ENCODE results near the gene HBG2. TPM values are rescaled to one million over a fixed set of nuclear protein-coding genes. Genes with fewer than 3 reads are reported as not detected.

HBG2 gene
- total RNA-seq, 1 experiment from 2014 or later = not detected

DNA sequence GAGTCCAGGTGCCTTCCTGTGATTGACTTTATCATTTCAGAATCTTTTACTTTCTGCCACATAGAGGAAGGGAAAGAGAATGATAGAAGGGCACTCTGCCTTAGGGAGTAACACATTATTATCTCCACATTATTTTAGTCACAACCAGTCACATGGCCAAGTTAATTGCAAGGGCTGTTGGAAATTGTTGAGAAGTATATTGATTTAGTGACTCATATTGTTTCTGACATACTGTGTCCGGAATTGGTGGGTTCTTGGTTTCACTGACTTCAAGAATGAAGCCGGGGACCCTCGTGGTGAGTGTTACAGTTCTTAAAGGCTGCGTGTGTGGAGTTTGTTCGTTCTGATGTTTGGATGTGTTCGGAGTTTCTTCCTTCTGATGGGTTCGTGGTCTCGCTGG, 38.4 kb upstream of the HBG2 start:
- no peak overlapping the region for H3K4me2 ChIP-seq (ENCODE audit: low read depth, low read length, poor library complexity, severe bottlenecking)
- no peaks in the 10 kb centered on the region for H3K9me2 ChIP-seq (replicated peaks; ENCODE audit: insufficient read depth, low read length)
- DNase-seq = no peak
- no peaks in the 10 kb centered on the region for H3K27me3 ChIP-seq (ENCODE audit: low read length)
- no peak overlapping the region for H3K9ac ChIP-seq (ENCODE audit: low read length)
- H3K4me1 ChIP-seq (ENCODE audit: low read length) = no peaks in the 10 kb centered on the region
- no peaks in the 10 kb centered on the region for H4K20me1 ChIP-seq (ENCODE audit: insufficient read depth, low read depth, low read length)
- H3K9me3 ChIP-seq (ENCODE audit: low read length) = no peaks in the 10 kb centered on the region
- no peaks in the 10 kb centered on the region for H3K36me3 ChIP-seq (ENCODE audit: insufficient read depth, low read length)
- H3K79me2 ChIP-seq (ENCODE audit: low read length) = no peaks in the 10 kb centered on the region
- no peak overlapping the region for H2AFZ ChIP-seq (ENCODE audit: low read length)
- H3K27ac ChIP-seq (ENCODE audit: low read length) = no peak overlapping the region
- H3K4me3 ChIP-seq (ENCODE audit: low read length) = no peak overlapping the region

DNA sequence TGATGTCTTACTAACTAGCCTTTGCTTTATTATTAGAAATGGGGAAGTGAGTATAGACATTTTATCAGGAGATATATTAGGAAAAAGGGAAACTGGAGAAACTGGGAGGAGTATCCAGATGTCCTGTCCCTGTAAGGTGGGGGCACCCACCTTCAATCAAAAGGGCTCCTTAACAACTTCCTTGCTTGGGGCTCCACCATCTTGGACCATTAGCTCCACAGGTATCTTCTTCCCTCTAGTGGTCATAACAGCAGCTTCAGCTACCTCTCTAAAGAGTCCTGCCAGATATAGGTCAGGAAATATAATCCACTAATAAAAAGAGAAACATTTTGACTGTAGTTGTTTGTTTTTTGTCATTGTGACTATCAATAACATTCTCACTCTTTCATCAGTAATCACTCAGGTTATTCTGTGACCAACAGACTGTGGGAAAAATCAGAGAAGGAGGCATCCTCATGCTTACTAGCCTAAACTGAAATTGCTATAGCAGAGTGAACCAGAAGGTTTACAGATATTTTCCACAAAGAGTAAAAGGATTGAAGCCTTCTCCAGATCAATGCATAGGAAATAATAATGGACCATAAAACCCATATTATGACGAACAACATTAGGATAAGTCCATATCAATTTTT, 36.7 kb upstream of the HBG2 start:
- Histone ChIP-seq H3K9me2 (replicated peaks; ENCODE audit: insufficient read depth, low read length) (no peaks in the 10 kb centered on the region), H4K20me1 (ENCODE audit: insufficient read depth, low read depth, low read length) (no peaks in the 10 kb centered on the region), H3K36me3 (ENCODE audit: insufficient read depth, low read length) (no peaks in the 10 kb centered on the region), H3K4me2 (ENCODE audit: low read depth, low read length, poor library complexity, severe bottlenecking) (no peak overlapping the region), H3K4me1 (ENCODE audit: low read length) (no peaks in the 10 kb centered on the region), H3K9me3 (ENCODE audit: low read length) (no peaks in the 10 kb centered on the region), H3K9ac (ENCODE audit: low read length) (no peak overlapping the region), H3K79me2 (ENCODE audit: low read length) (no peaks in the 10 kb centered on the region), H3K27me3 (ENCODE audit: low read length) (no peaks in the 10 kb centered on the region), H3K27ac (ENCODE audit: low read length) (no peak overlapping the region), H2AFZ (ENCODE audit: low read length) (no peak overlapping the region), H3K4me3 (ENCODE audit: low read length) (no peak overlapping the region)
- peak; percentile 77 for DNase-seq

DNA sequence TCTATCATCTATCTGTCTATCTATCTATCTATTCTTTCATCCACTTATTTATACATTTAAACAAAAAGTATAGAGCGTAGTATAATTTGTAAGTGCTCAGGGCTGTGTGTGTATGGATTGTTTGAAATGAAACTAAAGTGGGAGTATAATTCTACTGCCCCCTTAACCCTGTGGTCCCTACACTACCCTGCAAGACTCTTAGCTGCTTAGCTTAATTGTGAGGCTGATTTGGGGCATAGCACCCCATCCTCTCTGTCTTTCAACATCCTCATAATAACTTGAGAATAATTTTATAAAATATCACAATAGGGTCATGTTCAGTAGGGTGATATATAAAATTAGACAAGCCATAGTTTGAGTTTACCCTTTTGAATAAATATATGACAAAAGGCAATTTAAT, 35.5 kb upstream of the HBG2 start:
- no peaks in the 10 kb centered on the region for H3K36me3 ChIP-seq (ENCODE audit: insufficient read depth, low read length)
- H3K4me1 ChIP-seq (ENCODE audit: low read length) = no peaks in the 10 kb centered on the region
- H4K20me1 ChIP-seq (ENCODE audit: insufficient read depth, low read depth, low read length) = no peaks in the 10 kb centered on the region
- no peaks in the 10 kb centered on the region for H3K27me3 ChIP-seq (ENCODE audit: low read length)
- no peak overlapping the region for H3K4me3 ChIP-seq (ENCODE audit: low read length)
- no peaks in the 10 kb centered on the region for H3K9me2 ChIP-seq (replicated peaks; ENCODE audit: insufficient read depth, low read length)
- no peak overlapping the region for H3K4me2 ChIP-seq (ENCODE audit: low read depth, low read length, poor library complexity, severe bottlenecking)
- H3K27ac ChIP-seq (ENCODE audit: low read length) = no peak overlapping the region
- H2AFZ ChIP-seq (ENCODE audit: low read length) = no peak overlapping the region
- no peak overlapping the region for H3K9ac ChIP-seq (ENCODE audit: low read length)
- H3K79me2 ChIP-seq (ENCODE audit: low read length) = no peaks in the 10 kb centered on the region
- H3K9me3 ChIP-seq (ENCODE audit: low read length) = no peaks in the 10 kb centered on the region
- DNase-seq = no peak

DNA sequence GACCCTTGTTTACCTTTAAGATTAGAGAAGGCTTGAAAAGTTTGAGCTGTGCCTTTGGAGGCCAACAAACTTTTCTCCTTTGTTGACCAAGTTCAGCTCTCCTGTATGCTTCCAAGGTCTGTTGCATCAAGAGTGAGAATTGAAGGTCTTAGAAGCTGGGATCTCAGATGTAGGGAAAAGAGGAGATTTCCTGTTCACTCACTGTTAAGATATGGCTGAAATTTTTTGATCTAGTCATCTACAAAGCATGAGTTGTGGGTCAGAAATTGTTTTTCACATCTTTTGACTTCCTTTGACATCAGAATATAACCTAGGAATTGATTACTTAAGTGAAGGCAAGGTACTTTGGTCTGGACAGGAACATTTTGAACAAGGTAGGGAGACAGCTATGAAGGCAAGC, 35.1 kb upstream of the HBG2 start:
- no peaks in the 10 kb centered on the region for H4K20me1 ChIP-seq (ENCODE audit: insufficient read depth, low read depth, low read length)
- no peaks in the 10 kb centered on the region for H3K36me3 ChIP-seq (ENCODE audit: insufficient read depth, low read length)
- no peak overlapping the region for H3K4me2 ChIP-seq (ENCODE audit: low read depth, low read length, poor library complexity, severe bottlenecking)
- H3K4me3 ChIP-seq (ENCODE audit: low read length) = no peak overlapping the region
- no peaks in the 10 kb centered on the region for H3K79me2 ChIP-seq (ENCODE audit: low read length)
- H3K9me3 ChIP-seq (ENCODE audit: low read length) = no peaks in the 10 kb centered on the region
- no peaks in the 10 kb centered on the region for H3K9me2 ChIP-seq (replicated peaks; ENCODE audit: insufficient read depth, low read length)
- H2AFZ ChIP-seq (ENCODE audit: low read length) = no peak overlapping the region
- H3K27ac ChIP-seq (ENCODE audit: low read length) = no peak overlapping the region
- H3K4me1 ChIP-seq (ENCODE audit: low read length) = no peaks in the 10 kb centered on the region
- no peak overlapping the region for H3K9ac ChIP-seq (ENCODE audit: low read length)
- DNase-seq = no peak
- no peaks in the 10 kb centered on the region for H3K27me3 ChIP-seq (ENCODE audit: low read length)

DNA sequence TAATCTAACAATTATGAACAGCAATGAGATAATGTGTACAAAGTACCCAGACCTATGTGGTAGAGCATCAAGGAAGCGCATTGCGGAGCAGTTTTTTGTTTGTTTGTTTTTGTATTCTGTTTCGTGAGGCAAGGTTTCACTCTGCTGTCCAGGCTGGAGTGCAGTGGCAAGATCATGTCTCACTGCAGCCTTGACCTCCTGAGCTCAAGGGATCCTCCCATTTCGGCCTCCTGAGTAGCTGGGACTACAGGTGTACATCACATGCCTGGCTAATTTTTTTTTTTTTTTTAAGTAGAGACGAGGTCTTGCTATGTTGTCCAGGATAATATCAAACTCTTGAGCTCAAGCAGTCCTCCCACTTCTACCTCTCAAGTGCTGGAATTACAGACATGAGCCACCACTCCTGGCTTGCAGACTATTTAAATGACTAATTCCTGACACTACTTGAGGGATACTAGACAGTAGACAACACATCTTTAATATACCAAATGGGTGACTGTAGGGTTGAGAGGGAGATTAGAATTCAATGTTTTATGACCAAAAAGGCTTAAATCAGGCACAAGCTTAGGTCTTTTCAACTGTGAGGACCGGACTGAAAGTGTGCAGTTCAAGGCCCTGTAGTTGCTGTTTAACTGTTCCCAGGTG, 34.4 kb upstream of the HBG2 start:
- H2AFZ ChIP-seq (ENCODE audit: low read length) = no peak overlapping the region
- no peak overlapping the region for H3K27ac ChIP-seq (ENCODE audit: low read length)

DNA sequence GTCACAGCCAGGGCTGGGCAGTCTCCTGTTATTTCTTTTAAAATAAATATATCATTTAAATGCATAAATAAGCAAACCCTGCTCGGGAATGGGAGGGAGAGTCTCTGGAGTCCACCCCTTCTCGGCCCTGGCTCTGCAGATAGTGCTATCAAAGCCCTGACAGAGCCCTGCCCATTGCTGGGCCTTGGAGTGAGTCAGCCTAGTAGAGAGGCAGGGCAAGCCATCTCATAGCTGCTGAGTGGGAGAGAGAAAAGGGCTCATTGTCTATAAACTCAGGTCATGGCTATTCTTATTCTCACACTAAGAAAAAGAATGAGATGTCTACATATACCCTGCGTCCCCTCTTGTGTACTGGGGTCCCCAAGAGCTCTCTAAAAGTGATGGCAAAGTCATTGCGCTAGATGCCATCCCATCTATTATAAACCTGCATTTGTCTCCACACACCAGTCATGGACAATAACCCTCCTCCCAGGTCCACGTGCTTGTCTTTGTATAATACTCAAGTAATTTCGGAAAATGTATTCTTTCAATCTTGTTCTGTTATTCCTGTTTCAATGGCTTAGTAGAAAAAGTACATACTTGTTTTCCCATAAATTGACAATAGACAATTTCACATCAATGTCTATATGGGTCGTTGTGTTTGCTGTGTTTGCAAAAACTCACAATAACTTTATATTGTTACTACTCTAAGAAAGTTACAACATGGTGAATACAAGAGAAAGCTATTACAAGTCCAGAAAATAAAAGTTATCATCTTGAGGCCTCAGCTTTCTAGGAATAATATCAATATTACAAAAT, 33.7 kb upstream of the HBG2 start:
- H3K9ac ChIP-seq (ENCODE audit: low read length) = no peak overlapping the region
- no peaks in the 10 kb centered on the region for H3K79me2 ChIP-seq (ENCODE audit: low read length)

More for the DNA sequence above, 34.4 kb upstream of the HBG2 start:
- Histone ChIP-seq H3K9me2 (replicated peaks; ENCODE audit: insufficient read depth, low read length) (no peaks in the 10 kb centered on the region), H3K4me3 (ENCODE audit: low read length) (no peak overlapping the region), H3K79me2 (ENCODE audit: low read length) (no peaks in the 10 kb centered on the region), H3K4me2 (ENCODE audit: low read depth, low read length, poor library complexity, severe bottlenecking) (no peak overlapping the region), H3K9ac (ENCODE audit: low read length) (no peak overlapping the region), H4K20me1 (ENCODE audit: insufficient read depth, low read depth, low read length) (no peaks in the 10 kb centered on the region), H3K36me3 (ENCODE audit: insufficient read depth, low read length) (no peaks in the 10 kb centered on the region), H3K4me1 (ENCODE audit: low read length) (no peaks in the 10 kb centered on the region), H3K9me3 (ENCODE audit: low read length) (no peaks in the 10 kb centered on the region), H3K27me3 (ENCODE audit: low read length) (no peaks in the 10 kb centered on the region)
- no peak for DNase-seq

DNA sequence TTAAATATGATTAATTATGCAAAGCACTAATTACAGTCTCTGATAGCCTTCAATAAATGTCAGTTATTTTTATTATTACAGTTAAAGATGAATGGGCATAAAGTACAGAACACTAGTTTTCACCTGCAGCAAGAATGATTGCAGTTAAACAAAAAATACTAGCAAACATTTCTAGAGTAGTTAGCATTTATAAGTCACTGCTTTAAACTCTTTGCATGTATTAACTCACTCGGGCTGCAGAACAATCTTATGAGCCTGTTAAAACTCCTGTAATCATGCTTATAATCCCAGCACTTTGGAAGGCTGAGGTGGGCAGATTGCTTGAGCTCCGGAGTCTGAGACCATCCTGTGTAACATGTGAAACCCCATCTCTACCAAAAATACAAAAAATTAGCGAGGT, 32.3 kb upstream of the HBG2 start:
- Histone ChIP-seq H2AFZ (ENCODE audit: low read length) (no peak overlapping the region), H3K4me3 (ENCODE audit: low read length) (no peak overlapping the region), H3K36me3 (ENCODE audit: insufficient read depth, low read length) (no peaks in the 10 kb centered on the region), H3K79me2 (ENCODE audit: low read length) (no peaks in the 10 kb centered on the region), H4K20me1 (ENCODE audit: insufficient read depth, low read depth, low read length) (no peaks in the 10 kb centered on the region), H3K9ac (ENCODE audit: low read length) (no peak overlapping the region), H3K9me3 (ENCODE audit: low read length) (no peaks in the 10 kb centered on the region), H3K4me2 (ENCODE audit: low read depth, low read length, poor library complexity, severe bottlenecking) (no peak overlapping the region), H3K27ac (ENCODE audit: low read length) (no peak overlapping the region), H3K27me3 (ENCODE audit: low read length) (no peaks in the 10 kb centered on the region), H3K9me2 (replicated peaks; ENCODE audit: insufficient read depth, low read length) (no peaks in the 10 kb centered on the region), H3K4me1 (ENCODE audit: low read length) (no peaks in the 10 kb centered on the region)
- no peak for DNase-seq

More for the DNA sequence above, 33.7 kb upstream of the HBG2 start:
- Histone ChIP-seq H3K4me2 (ENCODE audit: low read depth, low read length, poor library complexity, severe bottlenecking) (no peak overlapping the region), H3K9me3 (ENCODE audit: low read length) (no peaks in the 10 kb centered on the region), H3K4me3 (ENCODE audit: low read length) (no peak overlapping the region), H3K27me3 (ENCODE audit: low read length) (no peaks in the 10 kb centered on the region), H3K9me2 (replicated peaks; ENCODE audit: insufficient read depth, low read length) (no peaks in the 10 kb centered on the region), H2AFZ (ENCODE audit: low read length) (no peak overlapping the region), H3K36me3 (ENCODE audit: insufficient read depth, low read length) (no peaks in the 10 kb centered on the region), H3K27ac (ENCODE audit: low read length) (no peak overlapping the region), H3K4me1 (ENCODE audit: low read length) (no peaks in the 10 kb centered on the region), H4K20me1 (ENCODE audit: insufficient read depth, low read depth, low read length) (no peaks in the 10 kb centered on the region)
- no peak for DNase-seq

DNA sequence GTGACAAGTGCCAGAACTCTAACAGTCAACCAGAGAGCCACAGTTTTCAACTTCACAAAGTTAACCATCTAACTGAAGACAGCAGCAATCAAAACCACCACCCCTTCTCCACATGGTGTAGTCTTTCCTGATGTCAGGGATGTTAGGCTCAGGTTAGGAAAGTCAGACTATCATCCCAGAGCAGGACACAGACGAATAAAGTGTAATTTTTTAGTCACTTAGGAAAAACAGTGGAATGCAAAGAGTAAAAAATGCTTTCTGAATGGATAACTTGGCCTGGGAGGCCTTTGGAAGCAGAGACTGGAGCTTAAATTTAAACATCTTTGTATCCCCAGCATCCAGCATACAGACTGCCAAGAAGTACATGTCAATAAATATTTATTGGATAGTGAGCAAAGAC, 31.8 kb upstream of the HBG2 start:
- no peak overlapping the region for H3K9ac ChIP-seq (ENCODE audit: low read length)
- no peaks in the 10 kb centered on the region for H3K9me2 ChIP-seq (replicated peaks; ENCODE audit: insufficient read depth, low read length)
- no peaks in the 10 kb centered on the region for H3K36me3 ChIP-seq (ENCODE audit: insufficient read depth, low read length)
- no peak overlapping the region for H2AFZ ChIP-seq (ENCODE audit: low read length)
- no peak for DNase-seq
- no peaks in the 10 kb centered on the region for H3K27me3 ChIP-seq (ENCODE audit: low read length)
- no peak overlapping the region for H3K27ac ChIP-seq (ENCODE audit: low read length)
- no peaks in the 10 kb centered on the region for H3K79me2 ChIP-seq (ENCODE audit: low read length)
- H4K20me1 ChIP-seq (ENCODE audit: insufficient read depth, low read depth, low read length) = no peaks in the 10 kb centered on the region
- no peaks in the 10 kb centered on the region for H3K4me1 ChIP-seq (ENCODE audit: low read length)
- no peak overlapping the region for H3K4me3 ChIP-seq (ENCODE audit: low read length)
- no peaks in the 10 kb centered on the region for H3K9me3 ChIP-seq (ENCODE audit: low read length)
- H3K4me2 ChIP-seq (ENCODE audit: low read depth, low read length, poor library complexity, severe bottlenecking) = no peak overlapping the region

All from Karpas-422 (cell line).